ENCODE results near the gene CDHR4. TPM values are rescaled to one million over a fixed set of nuclear protein-coding genes. Genes with fewer than 3 reads are reported as not detected.
A peak's percentile ranks its signal among the peaks of the same experiment; 100 is the strongest.

Gene CDHR4
- total and polyA plus RNA-seq, 11 donors = not detected

DNA sequence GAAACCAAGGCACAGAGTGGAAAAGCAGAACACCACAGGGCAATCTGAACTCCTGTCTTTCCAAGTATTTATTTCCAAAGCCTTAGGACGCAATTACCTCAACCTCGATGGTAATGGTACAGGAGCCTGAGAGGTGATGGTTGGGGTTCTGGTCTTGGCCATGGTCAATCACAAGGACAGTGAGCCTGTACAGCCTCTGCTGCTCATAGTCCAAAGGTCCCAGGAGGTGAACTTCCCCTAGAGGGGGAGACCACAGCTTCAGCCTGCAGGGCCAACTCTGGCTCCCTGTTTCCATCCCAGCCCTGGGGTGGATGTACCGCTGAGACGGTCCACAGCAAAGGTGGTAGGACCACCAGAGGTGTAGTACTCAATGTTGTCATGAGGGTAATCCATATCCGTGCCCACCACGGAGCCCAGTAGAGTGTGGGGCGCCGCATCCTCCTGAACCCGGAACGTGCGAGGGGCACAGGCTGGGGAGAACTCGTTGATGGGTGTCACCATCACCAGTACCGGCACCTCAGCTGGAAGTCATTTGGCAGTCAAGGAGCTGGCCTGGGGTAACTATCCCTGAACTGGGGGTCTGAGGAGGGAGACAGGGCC lies 6.1 kb downstream of the CDHR4 start:
- intact Hi-C loops (cut with DNase I) = no loop called here
- WGBS, 4 donors = 91 to 94% (median 94%) methylated on average over 12 to 13 of the region's 13 CpGs
- no peak overlapping the region for H3K27ac ChIP-seq

DNA sequence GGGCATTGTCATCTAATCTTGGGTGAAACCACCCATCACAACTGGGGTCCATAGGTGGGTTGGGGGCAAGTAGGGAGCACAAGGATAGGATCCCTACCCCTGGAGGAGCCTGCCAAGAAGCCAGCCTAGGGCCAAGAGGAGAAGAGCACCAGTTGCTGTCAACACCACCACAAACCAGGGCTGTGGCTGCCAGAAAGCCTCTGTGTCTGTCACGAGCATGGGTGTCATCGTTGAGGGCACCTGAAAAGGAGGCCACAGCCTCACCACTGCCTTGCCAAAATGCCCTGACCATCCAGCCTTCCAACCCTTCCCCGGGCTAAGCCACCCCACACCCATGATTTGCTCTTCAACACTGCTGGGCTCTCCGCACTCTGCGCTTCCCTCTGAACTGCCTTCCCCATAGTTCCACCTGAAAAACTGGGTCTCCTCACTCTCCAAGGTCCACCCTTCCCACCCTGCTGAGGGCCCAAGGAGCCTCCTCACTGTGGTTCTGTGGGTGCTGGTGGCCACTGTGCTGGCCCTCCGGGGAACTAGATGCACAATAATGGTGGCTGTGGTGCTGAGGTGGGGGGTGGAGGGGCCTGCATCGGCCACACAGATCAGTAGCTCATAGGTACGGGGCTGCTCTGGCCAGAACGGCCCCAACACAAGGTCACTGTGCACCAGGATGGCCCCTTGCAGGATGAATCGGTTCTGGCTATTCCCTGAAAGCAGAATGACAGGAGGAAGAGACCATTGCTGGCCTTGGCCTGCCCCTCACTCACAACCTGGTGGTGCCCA lies 7.1 kb downstream of the CDHR4 start:
- peaks cover 0 to 2% (median 0%) of the 10 kb centered on the region in 12 donors for H3K4me1 ChIP-seq
- no peak overlapping the region for H3K4me3 ChIP-seq
- DNase-seq = no peak
- no peaks in the 10 kb centered on the region for H3K9me3 ChIP-seq
- H3K27me3 ChIP-seq = no peaks in the 10 kb centered on the region
- 91 to 93% (median 92%) methylated on average over 9 to 10 of the region's 10 CpGs for WGBS, 4 donors
- intact Hi-C loops (cut with DNase I) = no loop called here
- ATAC-seq = no peak
- TF ChIP-seq POLR2A (IDR thresholded peaks at IDR 0.05) = no peak
- TF ChIP-seq, protein P1, sequence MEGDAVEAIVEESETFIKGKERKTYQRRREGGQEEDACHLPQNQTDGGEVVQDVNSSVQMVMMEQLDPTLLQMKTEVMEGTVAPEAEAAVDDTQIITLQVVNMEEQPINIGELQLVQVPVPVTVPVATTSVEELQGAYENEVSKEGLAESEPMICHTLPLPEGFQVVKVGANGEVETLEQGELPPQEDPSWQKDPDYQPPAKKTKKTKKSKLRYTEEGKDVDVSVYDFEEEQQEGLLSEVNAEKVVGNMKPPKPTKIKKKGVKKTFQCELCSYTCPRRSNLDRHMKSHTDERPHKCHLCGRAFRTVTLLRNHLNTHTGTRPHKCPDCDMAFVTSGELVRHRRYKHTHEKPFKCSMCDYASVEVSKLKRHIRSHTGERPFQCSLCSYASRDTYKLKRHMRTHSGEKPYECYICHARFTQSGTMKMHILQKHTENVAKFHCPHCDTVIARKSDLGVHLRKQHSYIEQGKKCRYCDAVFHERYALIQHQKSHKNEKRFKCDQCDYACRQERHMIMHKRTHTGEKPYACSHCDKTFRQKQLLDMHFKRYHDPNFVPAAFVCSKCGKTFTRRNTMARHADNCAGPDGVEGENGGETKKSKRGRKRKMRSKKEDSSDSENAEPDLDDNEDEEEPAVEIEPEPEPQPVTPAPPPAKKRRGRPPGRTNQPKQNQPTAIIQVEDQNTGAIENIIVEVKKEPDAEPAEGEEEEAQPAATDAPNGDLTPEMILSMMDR (IDR thresholded peaks at IDR 0.05) = no peak
- no peak overlapping the region for H3K27ac ChIP-seq
- no peaks in the 10 kb centered on the region for H3K36me3 ChIP-seq

More for the DNA sequence above, 6.1 kb downstream of the CDHR4 start:
- Histone ChIP-seq H3K36me3 (no peaks in the 10 kb centered on the region), H3K4me1 (no peaks in the 10 kb centered on the region), H3K9me3 (no peaks in the 10 kb centered on the region), H3K4me3 (no peak overlapping the region), H3K27me3 (no peaks in the 10 kb centered on the region)
- ATAC-seq (peak in 1 of 4 donors; percentile 9), DNase-seq (peak in 1 of 5 donors; percentile 4)
- no peak for TF ChIP-seq POLR2A (IDR thresholded peaks at IDR 0.05)
- TF ChIP-seq, protein P1 (IDR thresholded peaks at IDR 0.05) = no peak

DNA sequence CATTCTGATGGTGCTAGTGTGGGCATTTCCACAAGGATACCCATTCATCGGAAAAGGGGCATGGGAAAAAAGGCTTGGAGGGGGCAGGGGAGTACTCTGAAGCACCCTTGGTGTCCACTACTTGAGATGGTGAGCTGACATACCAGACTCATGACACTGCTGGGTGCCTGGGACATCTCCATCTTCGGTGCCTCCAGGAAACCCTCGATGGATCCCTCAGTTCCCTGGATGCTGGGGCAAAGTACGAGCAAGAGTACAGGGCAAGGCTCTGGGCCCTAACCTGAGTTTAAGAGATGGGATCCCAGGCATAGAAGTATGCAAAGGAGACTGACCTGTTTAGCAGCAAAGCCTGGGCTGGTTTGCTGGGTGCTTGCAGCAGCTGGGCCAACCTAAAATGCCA lies 8.1 kb downstream of the CDHR4 start:
- H3K27me3 ChIP-seq = no peaks in the 10 kb centered on the region
- TF ChIP-seq, protein P1 (IDR thresholded peaks at IDR 0.05) = no peak
- no peak for TF ChIP-seq POLR2A (IDR thresholded peaks at IDR 0.05)
- peaks cover 0 to 11% (median 8%) of the 10 kb centered on the region in 12 donors for H3K4me1 ChIP-seq
- H3K9me3 ChIP-seq = no peaks in the 10 kb centered on the region
- WGBS, 4 donors = 91 to 100% (median 92%) methylated on average over 2 to 4 of the region's 4 CpGs
- DNase-seq (no peak), ATAC-seq (no peak)
- H3K27ac ChIP-seq = no peak overlapping the region
- intact Hi-C loops (cut with DNase I) = no loop called here
- no peaks in the 10 kb centered on the region for H3K36me3 ChIP-seq
- no peak overlapping the region for H3K4me3 ChIP-seq

DNA sequence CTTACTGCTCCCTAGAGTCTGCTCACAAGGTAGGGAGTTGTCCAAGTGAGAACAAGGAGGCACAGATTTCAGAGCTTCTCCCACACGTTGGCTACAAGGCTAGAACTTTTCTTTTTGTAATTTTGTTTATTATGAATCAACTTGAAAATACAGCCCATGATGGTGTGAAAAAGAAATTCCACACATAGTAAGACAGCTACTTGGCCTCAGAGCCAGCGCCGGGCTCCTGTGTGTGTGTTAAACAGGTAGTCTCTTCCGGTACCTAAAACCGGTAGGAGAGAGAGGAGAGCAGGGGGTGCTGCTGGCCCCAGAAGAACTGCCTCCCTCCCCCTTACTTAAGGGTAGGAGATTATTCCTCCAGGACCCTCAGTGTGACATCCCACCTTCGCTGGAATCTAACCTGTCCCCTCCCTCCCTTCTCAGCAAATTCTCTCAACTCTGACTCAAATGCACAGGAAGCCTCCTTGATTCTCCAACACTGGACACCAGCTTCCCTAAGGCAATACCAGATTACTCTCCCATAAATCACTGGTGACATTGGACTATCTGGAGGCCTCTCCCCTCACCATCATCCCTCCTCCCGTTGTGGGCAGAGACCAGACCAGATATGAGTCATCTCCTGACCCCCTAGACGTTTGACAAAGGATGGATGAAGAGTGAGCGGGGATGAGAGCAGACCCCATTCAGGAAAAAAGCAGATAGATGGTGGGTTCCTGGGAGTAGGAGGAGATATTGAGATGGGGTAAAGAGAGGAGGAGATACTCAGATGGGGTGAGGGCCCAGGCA lies 8.9 kb downstream of the CDHR4 start:
- no peak overlapping the region for H3K4me3 ChIP-seq
- no peaks in the 10 kb centered on the region for H3K9me3 ChIP-seq
- H3K27me3 ChIP-seq = no peaks in the 10 kb centered on the region
- DNase-seq (no peak), ATAC-seq (no peak)
- H3K36me3 ChIP-seq = no peaks in the 10 kb centered on the region
- 70 to 73% (median 72%) methylated on average over 9 of the region's 9 CpGs for whole genome bisulfite sequencing, 4 donors
- peaks cover 0 to 11% (median 8%) of the 10 kb centered on the region in 12 donors for H3K4me1 ChIP-seq
- intact Hi-C loops (cut with DNase I) = no loop called here
- TF ChIP-seq, protein P1 (IDR thresholded peaks at IDR 0.05) = no peak
- no peak for TF ChIP-seq POLR2A (IDR thresholded peaks at IDR 0.05)
- H3K27ac ChIP-seq = no peak overlapping the region

Measured in heart left ventricle (tissue), 16 donors.